Keratinocyte (primary cell): ENCODE data around the gene EHHADH. TPM values are rescaled to one million over a fixed set of nuclear protein-coding genes. Genes with fewer than 3 reads are reported as not detected.

Source experiments
- DNase-seq: peaks from one replicate; pipeline ENCODE4 v3.0.0-alpha.2; 2011; ENCODE audit warnings: low read depth, missing footprints, low spot score
- FAIRE-seq: peaks from 2 replicates; lab custom pipeline; 2011; peaks lifted over from hg19 to GRCh38; lab: Jason Lieb, UNC
- H2AFZ ChIP-seq: 2 replicates; pipeline ENCODE4 v1.6.0; 2012; ENCODE audit warnings: low read length, control low read depth, inconsistent platforms; ENCODE audit not compliant: control insufficient read depth
- H3K27ac ChIP-seq: 2 replicates; pipeline ENCODE4 v1.5.1; 2011; ENCODE audit warnings: low read length; ENCODE audit not compliant: control insufficient read depth, insufficient read depth
- H3K27me3 ChIP-seq: 3 replicates; pipeline ENCODE4 v1.6.0; 2011; ENCODE audit warnings: low read length; ENCODE audit not compliant: control insufficient read depth, insufficient read depth; ENCODE audit errors: extremely low read depth
- H3K36me3 ChIP-seq, 2 experiments: 2 replicates in 1 of 2; 3 replicates in 1 of 2; pipeline ENCODE4 v1.5.1; 2011; ENCODE audit warnings: low read length in 2 of 2, mild to moderate bottlenecking in 1 of 2; ENCODE audit not compliant: control insufficient read depth in 2 of 2, insufficient read depth in 2 of 2; ENCODE audit errors: extremely low read depth in 1 of 2
- H3K4me1 ChIP-seq: 3 replicates; pipeline ENCODE4 v1.5.1; 2011; ENCODE audit warnings: low read length; ENCODE audit not compliant: control insufficient read depth, insufficient read depth; ENCODE audit errors: extremely low read depth
- H3K4me2 ChIP-seq: 3 replicates; pipeline ENCODE4 v1.6.0; 2011; ENCODE audit warnings: low read depth, low read length; ENCODE audit not compliant: control insufficient read depth, insufficient read depth; ENCODE audit errors: extremely low read depth
- H3K4me3 ChIP-seq, 3 experiments: fragments of 200-600 bp in 1 of 3; sonication (generic) in 1 of 3; 2 replicates in 2 of 3; 3 replicates in 1 of 3; pipeline ENCODE4 v1.5.1; 2011 to 2016; ENCODE audit warnings: low read length in 3 of 3, mild to moderate bottlenecking in 3 of 3, control low read depth in 2 of 3, inconsistent platforms in 1 of 3, low read depth in 1 of 3, mixed read lengths in 1 of 3, mixed run types in 1 of 3, moderate library complexity in 1 of 3; ENCODE audit not compliant: control insufficient read depth in 2 of 3, insufficient read depth in 2 of 3; ENCODE audit errors: extremely low read depth in 1 of 3
- H3K79me2 ChIP-seq: 2 replicates; pipeline ENCODE4 v1.6.0; 2012; ENCODE audit warnings: low read length; ENCODE audit not compliant: control insufficient read depth, insufficient read depth
- H3K9ac ChIP-seq: 3 replicates; pipeline ENCODE4 v1.6.0; 2011; ENCODE audit warnings: low read length; ENCODE audit not compliant: control insufficient read depth, insufficient read depth; ENCODE audit errors: extremely low read depth
- H3K9me1 ChIP-seq: 3 replicates; pipeline ENCODE4 v1.6.0; 2011; ENCODE audit warnings: low read length; ENCODE audit not compliant: control insufficient read depth, insufficient read depth; ENCODE audit errors: extremely low read depth
- H3K9me3 ChIP-seq: 2 replicates; pipeline ENCODE4 v1.5.1; 2012; ENCODE audit warnings: low read depth, low read length; ENCODE audit not compliant: control insufficient read depth
- H4K20me1 ChIP-seq: 3 replicates; pipeline ENCODE4 v1.6.0; 2011; ENCODE audit warnings: low read length; ENCODE audit not compliant: control insufficient read depth, insufficient read depth; ENCODE audit errors: extremely low read depth
- CTCF ChIP-seq, 3 experiments: IDR thresholded peaks in 1 of 3; conservative IDR thresholded peaks in 1 of 3; optimal IDR thresholded peaks in 1 of 3; 2 replicates in 2 of 3; 3 replicates in 1 of 3; pipeline versions ENCODE3 to v1.5.1; 2011; ENCODE audit warnings: low read length in 3 of 3, mild to moderate bottlenecking in 3 of 3, moderate library complexity in 2 of 3, control low read depth in 1 of 3, inconsistent platforms in 1 of 3; ENCODE audit not compliant: insufficient read depth in 2 of 3; ENCODE audit errors: extremely low read depth in 1 of 3
- EZH2 ChIP-seq: IDR thresholded peaks from one replicate; pipeline ENCODE4 v1.6.1; 2012; ENCODE audit warnings: inconsistent platforms, mild to moderate bottlenecking, low read length, moderate library complexity
- dilution Hi-C: fragments of 300-500 bp; cut with MboI; formaldehyde crosslinking; loops from one replicate; pipeline ENCODE4 v1.7.0; 2020; ENCODE audit warnings: low sequenced_read_pairs; ENCODE audit not compliant: extremely low pct_ligation_motif_present
- polyA plus RNA-seq, 5 experiments: library from polyadenylated mRNA; depleted of rRNA in 3 of 5; stranded (reverse) in 3 of 5; stranded (forward) in 1 of 5; unstranded in 1 of 5; fragments of >200 nt; gene quantifications; 1 replicate in 1 of 5; 2 replicates in 3 of 5; 3 replicates in 1 of 5; pipeline versions ENCODE4 v1.2.1 to v1.2.3, GENCODE V29; 2011 to 2012; ENCODE audit warnings: missing spikeins in 2 of 5, low read depth in 1 of 5, low replicate concordance in 1 of 5

The EHHADH gene
- polyA plus RNA-seq, 1 donor (not counting 4 experiments of a cell fraction or from before 2014, with no cell fraction given), result 5.6 TPM

- peak; percentile 77 for FAIRE-seq
- H3K9me3 ChIP-seq, result no peaks in the 10 kb centered on the region
- TF ChIP-seq EZH2 (no peak), CTCF (optimal IDR thresholded peaks at IDR 0.05 in 1 of 3, IDR thresholded peaks at IDR 0.05 in 1 of 3, conservative IDR thresholded peaks at IDR 0.05 in 1 of 3; ENCODE audit: extremely low read depth in 1 of 3, insufficient read depth in 2 of 3, low read length in 3 of 3) (no peak)
- H2AFZ ChIP-seq, result peak overlapping the region; percentile 95
- H3K4me2 ChIP-seq, result peak overlapping the region; percentile 99
- H3K79me2 ChIP-seq, result peaks cover 26% of the 10 kb centered on the region
- peaks cover 7% of the 10 kb centered on the region for H3K4me1 ChIP-seq
- peak overlapping the region; percentile 93 for H3K9ac ChIP-seq
- no peaks in the 10 kb centered on the region for H3K36me3 ChIP-seq
- peak overlapping the region; percentile 70 to 99 (median 78) for H3K4me3 ChIP-seq
- H3K9me1 ChIP-seq, result no peaks in the 10 kb centered on the region
- no peaks in the 10 kb centered on the region for H3K27me3 ChIP-seq
- H3K27ac ChIP-seq, result peak overlapping the region; percentile 90
- dilution Hi-C loops, result no loop called here
- H4K20me1 ChIP-seq, result no peaks in the 10 kb centered on the region
- DNase-seq, result peak; percentile 67
These were observed 29.0 kb upstream of the EHHADH start for GRCh38 chr3:185282696-185283373.

- no peaks in the 10 kb centered on the region for H3K9me3 ChIP-seq
- TF ChIP-seq CTCF (optimal IDR thresholded peaks at IDR 0.05 in 1 of 3, IDR thresholded peaks at IDR 0.05 in 1 of 3, conservative IDR thresholded peaks at IDR 0.05 in 1 of 3; ENCODE audit: extremely low read depth in 1 of 3, insufficient read depth in 2 of 3, low read length in 3 of 3) (peak; percentile 31 to 64 (median 64)), EZH2 (no peak)
- no peaks in the 10 kb centered on the region for H3K36me3 ChIP-seq
- no peaks in the 10 kb centered on the region for H3K9me1 ChIP-seq
- H4K20me1 ChIP-seq, result no peaks in the 10 kb centered on the region
- H3K4me3 ChIP-seq, result no peak overlapping the region
- peaks cover 26% of the 10 kb centered on the region for H3K79me2 ChIP-seq
- peak; percentile 73 for FAIRE-seq
- peaks cover 7% of the 10 kb centered on the region for H3K4me1 ChIP-seq
- H3K4me2 ChIP-seq, result peak overlapping the region; percentile 22
- no peak overlapping the region for H3K27ac ChIP-seq
- no peaks in the 10 kb centered on the region for H3K27me3 ChIP-seq
- no peak overlapping the region for H3K9ac ChIP-seq
- peak; percentile 32 for DNase-seq
- peak overlapping the region; percentile 32 for H2AFZ ChIP-seq
- dilution Hi-C loops, result no loop called here
These were observed 26.9 kb upstream of the EHHADH start for GRCh38 chr3:185280572-185281365.
